GM21528 (cell line): ENCODE data around the gene SIGLEC1.

Experiments used
- ATAC-seq: cut with Tn5 transposase; IDR thresholded peaks from one replicate; pipeline ENCODE4 v1.9.1; 2021; ENCODE audit warnings: mild to moderate bottlenecking, moderate library complexity; ENCODE audit not compliant: unreplicated experiment, low FRiP score

Gene SIGLEC1

GRCh38 chr20:3681352-3681930 lies 31.0 kb downstream of the SIGLEC1 start:
- no peak for ATAC-seq

- no peak for ATAC-seq
Observed at GRCh38 chr20:3680701-3681351, 31.6 kb downstream of the SIGLEC1 start.

- no peak for ATAC-seq
Observed at GRCh38 chr20:3679749-3680700, 32.4 kb downstream of the SIGLEC1 start.

- ATAC-seq: no peak
Observed at GRCh38 chr20:3678856-3679720, 33.3 kb downstream of the SIGLEC1 start.

GRCh38 chr20:3678198-3678597 lies 34.2 kb downstream of the SIGLEC1 start:
- no peak for ATAC-seq

GRCh38 chr20:3677733-3678132 lies 34.7 kb downstream of the SIGLEC1 start:
- ATAC-seq: no peak

- no peak for ATAC-seq
Observed at GRCh38 chr20:3674995-3675900, 37.2 kb downstream of the SIGLEC1 start.

GRCh38 chr20:3674447-3674846 lies 38.0 kb downstream of the SIGLEC1 start:
- ATAC-seq: no peak

GRCh38 chr20:3673221-3674070 lies 39.0 kb downstream of the SIGLEC1 start:
- ATAC-seq: no peak

GRCh38 chr20:3672547-3673171 lies 39.7 kb downstream of the SIGLEC1 start:
- ATAC-seq: no peak

GRCh38 chr20:3671986-3672546 lies 40.3 kb downstream of the SIGLEC1 start:
- no peak for ATAC-seq

- ATAC-seq: no peak
Observed at GRCh38 chr20:3670945-3671344, 41.5 kb downstream of the SIGLEC1 start.

- ATAC-seq: no peak
Observed at GRCh38 chr20:3670511-3670910, 41.9 kb downstream of the SIGLEC1 start.

- ATAC-seq: no peak
Observed at GRCh38 chr20:3669710-3670367, 42.6 kb downstream of the SIGLEC1 start.

GRCh38 chr20:3667434-3668037 lies 44.9 kb downstream of the SIGLEC1 start:
- ATAC-seq: no peak

GRCh38 chr20:3663858-3664257 lies 48.5 kb downstream of the SIGLEC1 start:
- ATAC-seq: no peak
